DOHH2 (cell line): ENCODE data around the gene TMC8.

Experiments used
- H3F3A ChIP-seq: fragments of 200-600 bp; sonication (generic), shearing (Covaris generic); 2 replicates; pipeline ENCODE4 v1.6.0; 2016; ENCODE audit warnings: antibody characterized with exemption, mild to moderate bottlenecking; ENCODE audit not compliant: control insufficient read depth, insufficient read depth
- H3K27ac ChIP-seq: fragments of 200-600 bp; sonication (generic); 2 replicates; pipeline ENCODE4 v1.5.1; 2014; ENCODE audit warnings: low read depth, mild to moderate bottlenecking, low read length, moderate library complexity
- H3K27me3 ChIP-seq: fragments of 200-600 bp; sonication (generic); 2 replicates; pipeline ENCODE4 v1.6.1; 2014; ENCODE audit warnings: mild to moderate bottlenecking, low read length, mixed read lengths; ENCODE audit not compliant: control insufficient read depth
- H3K36me3 ChIP-seq: fragments of 200-600 bp; sonication (generic); 2 replicates; pipeline ENCODE4 v1.6.1; 2014; ENCODE audit warnings: mild to moderate bottlenecking, low read length, moderate library complexity, mixed read lengths; ENCODE audit not compliant: control insufficient read depth
- H3K4me1 ChIP-seq: fragments of 200-600 bp; sonication (generic); 2 replicates; pipeline ENCODE4 v1.6.1; 2014; ENCODE audit warnings: mild to moderate bottlenecking, low read length, mixed read lengths; ENCODE audit not compliant: control insufficient read depth
- H3K4me2 ChIP-seq: fragments of 200-600 bp; sonication (generic); 2 replicates; pipeline ENCODE4 v1.6.0; 2014; ENCODE audit warnings: mild to moderate bottlenecking, low read length, moderate library complexity
- H3K4me3 ChIP-seq: fragments of 200-600 bp; sonication (generic); 2 replicates; pipeline ENCODE4 v1.5.1; 2014; ENCODE audit warnings: mild to moderate bottlenecking, low read length, mixed read lengths
- H3K79me2 ChIP-seq: fragments of 200-600 bp; sonication (generic); 2 replicates; pipeline ENCODE4 v1.6.1; 2014; ENCODE audit warnings: mild to moderate bottlenecking, low read length, mixed read lengths; ENCODE audit not compliant: control insufficient read depth
- H3K9me2 ChIP-seq: fragments of 200-600 bp; sonication (generic); replicated peaks from 2 replicates; pipeline ENCODE4 v1.6.1; 2014; ENCODE audit warnings: mild to moderate bottlenecking, low read length, mixed read lengths; ENCODE audit not compliant: control insufficient read depth
- H3K9me3 ChIP-seq: fragments of 200-600 bp; sonication (generic); 2 replicates; pipeline ENCODE4 v1.6.1; 2014; ENCODE audit warnings: antibody characterized with exemption, low read length, mixed read lengths; ENCODE audit not compliant: control insufficient read depth, insufficient read depth
- H4K20me1 ChIP-seq: fragments of 200-600 bp; sonication (generic); 2 replicates; pipeline ENCODE4 v1.6.0; 2014; ENCODE audit warnings: low read depth, mild to moderate bottlenecking, antibody characterized with exemption, low read length, moderate library complexity; ENCODE audit not compliant: control insufficient read depth, insufficient read depth
- EZH2phosphoT487 ChIP-seq: fragments of 200-600 bp; sonication (generic); IDR thresholded peaks from 2 replicates; pipeline ENCODE4 v1.6.1; 2017; ENCODE audit warnings: borderline replicate concordance, mild to moderate bottlenecking, antibody characterized with exemption, low read length, moderate library complexity, mixed read lengths
- TF ChIP-seq, protein P1 (sequence below): fragments of 200-600 bp; sonication (generic); IDR thresholded peaks from one replicate; pipeline ENCODE4 v1.5.1; 2014; ENCODE audit warnings: antibody characterized with exemption, mild to moderate bottlenecking, low read depth, low read length; ENCODE audit not compliant: poor library complexity, severe bottlenecking

The TMC8 gene

DNA sequence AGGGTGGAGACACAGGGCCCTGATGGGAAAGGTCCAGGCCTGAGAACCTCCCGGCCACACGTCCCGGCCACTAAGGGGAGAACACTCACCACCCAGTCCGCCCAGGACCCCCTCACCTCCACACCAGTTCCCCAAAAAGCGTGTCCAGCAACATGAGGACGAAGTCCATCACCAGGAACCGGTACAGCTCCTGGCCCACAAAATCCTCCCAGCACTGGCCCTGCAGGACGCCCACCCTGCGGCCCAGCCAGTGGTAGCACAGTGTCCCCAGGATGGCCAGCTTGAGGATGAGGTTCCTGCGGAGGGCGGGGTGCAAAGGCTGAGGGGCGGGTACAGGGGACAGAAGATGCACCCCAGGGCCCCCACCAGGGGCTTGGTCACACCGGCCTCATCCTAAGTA lies 10.0 kb upstream of the TMC8 start:
- no peak overlapping the region for H3K4me2 ChIP-seq
- peaks cover 45% of the 10 kb centered on the region for H3K79me2 ChIP-seq
- no peaks in the 10 kb centered on the region for H3K27me3 ChIP-seq
- no peaks in the 10 kb centered on the region for H3F3A ChIP-seq
- no peak overlapping the region for H3K4me3 ChIP-seq
- H3K36me3 ChIP-seq: peaks cover 75% of the 10 kb centered on the region
- no peak for TF ChIP-seq EZH2phosphoT487
- TF ChIP-seq, protein P1, sequence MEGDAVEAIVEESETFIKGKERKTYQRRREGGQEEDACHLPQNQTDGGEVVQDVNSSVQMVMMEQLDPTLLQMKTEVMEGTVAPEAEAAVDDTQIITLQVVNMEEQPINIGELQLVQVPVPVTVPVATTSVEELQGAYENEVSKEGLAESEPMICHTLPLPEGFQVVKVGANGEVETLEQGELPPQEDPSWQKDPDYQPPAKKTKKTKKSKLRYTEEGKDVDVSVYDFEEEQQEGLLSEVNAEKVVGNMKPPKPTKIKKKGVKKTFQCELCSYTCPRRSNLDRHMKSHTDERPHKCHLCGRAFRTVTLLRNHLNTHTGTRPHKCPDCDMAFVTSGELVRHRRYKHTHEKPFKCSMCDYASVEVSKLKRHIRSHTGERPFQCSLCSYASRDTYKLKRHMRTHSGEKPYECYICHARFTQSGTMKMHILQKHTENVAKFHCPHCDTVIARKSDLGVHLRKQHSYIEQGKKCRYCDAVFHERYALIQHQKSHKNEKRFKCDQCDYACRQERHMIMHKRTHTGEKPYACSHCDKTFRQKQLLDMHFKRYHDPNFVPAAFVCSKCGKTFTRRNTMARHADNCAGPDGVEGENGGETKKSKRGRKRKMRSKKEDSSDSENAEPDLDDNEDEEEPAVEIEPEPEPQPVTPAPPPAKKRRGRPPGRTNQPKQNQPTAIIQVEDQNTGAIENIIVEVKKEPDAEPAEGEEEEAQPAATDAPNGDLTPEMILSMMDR: no peak
- no peak overlapping the region for H3K27ac ChIP-seq
- peaks cover 48% of the 10 kb centered on the region for H3K4me1 ChIP-seq
- H3K9me2 ChIP-seq: no peaks in the 10 kb centered on the region
- no peaks in the 10 kb centered on the region for H4K20me1 ChIP-seq
- no peaks in the 10 kb centered on the region for H3K9me3 ChIP-seq

DNA sequence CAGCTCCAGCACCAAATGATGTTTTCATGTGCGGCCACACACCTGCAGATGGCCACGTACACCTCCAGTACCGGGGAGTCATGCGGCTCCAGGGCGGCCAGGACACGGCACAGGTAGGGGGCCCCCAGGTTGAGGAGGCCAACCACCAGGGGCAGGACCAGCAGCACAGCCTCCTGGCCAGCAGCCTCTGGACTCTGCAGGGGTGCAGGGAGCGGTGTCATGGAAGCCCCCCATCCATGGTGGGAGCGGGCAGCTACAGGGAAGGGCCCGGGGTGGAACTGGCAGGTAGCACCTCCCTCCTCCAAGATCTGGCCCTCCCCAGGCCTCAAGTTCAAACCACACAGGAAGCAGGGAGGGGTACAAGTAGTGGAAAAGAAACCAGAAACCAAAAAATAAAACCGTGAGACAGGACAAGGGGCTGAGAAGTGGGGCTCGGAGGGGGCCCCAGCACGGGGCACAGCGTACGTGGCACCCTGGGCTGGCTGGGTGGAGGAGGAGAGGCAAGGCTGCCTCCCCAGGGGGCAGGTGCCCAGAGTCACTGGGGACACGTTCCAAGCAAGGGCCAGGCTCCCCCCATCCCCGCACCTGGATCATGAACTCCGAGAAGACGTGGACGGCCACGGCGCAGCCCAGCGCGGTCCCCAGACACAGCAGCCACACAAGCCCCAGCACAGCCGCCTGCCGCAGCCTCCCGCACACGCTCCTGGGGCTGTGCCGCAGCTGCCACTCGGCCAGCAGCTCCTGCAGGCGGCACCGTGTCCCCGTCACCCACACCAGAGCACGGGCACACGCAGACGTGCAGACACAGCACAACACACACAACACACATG lies 9.4 kb upstream of the TMC8 start:
- H3K9me3 ChIP-seq: no peaks in the 10 kb centered on the region
- peaks cover 55% of the 10 kb centered on the region for H3K4me1 ChIP-seq
- no peaks in the 10 kb centered on the region for H4K20me1 ChIP-seq
- no peaks in the 10 kb centered on the region for H3F3A ChIP-seq
- H3K36me3 ChIP-seq: peaks cover 81% of the 10 kb centered on the region
- peak overlapping the region; percentile 99 for H3K4me2 ChIP-seq
- TF ChIP-seq, protein P1: no peak
- no peak for TF ChIP-seq EZH2phosphoT487
- no peaks in the 10 kb centered on the region for H3K27me3 ChIP-seq
- peaks cover 51% of the 10 kb centered on the region for H3K79me2 ChIP-seq
- no peaks in the 10 kb centered on the region for H3K9me2 ChIP-seq
- H3K27ac ChIP-seq: peak overlapping the region; percentile 43
- peak overlapping the region; percentile 60 for H3K4me3 ChIP-seq

DNA sequence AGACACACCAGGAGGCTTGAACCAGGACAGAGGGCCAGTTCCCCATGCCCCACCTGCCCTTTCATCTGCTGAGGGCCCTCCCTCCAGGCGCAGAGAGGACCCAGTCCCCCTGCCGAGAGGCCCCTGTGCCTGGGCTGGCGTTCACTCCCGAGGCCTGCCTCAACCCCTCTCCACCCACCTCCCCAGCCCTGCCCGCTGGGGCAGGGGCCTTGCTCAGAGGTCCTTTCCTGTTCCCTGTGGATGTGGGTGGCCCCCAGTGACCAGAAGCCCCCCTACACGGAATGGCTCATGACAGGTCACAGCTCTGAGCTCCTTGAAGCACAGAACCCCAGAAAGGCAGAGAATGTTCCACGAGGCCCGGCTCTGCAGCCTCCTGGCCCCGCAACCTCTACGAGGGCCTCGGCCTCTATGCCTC lies 8.8 kb upstream of the TMC8 start:
- Histone ChIP-seq H3K4me3 (peak overlapping the region; percentile 60), H4K20me1 (no peaks in the 10 kb centered on the region), H3K36me3 (peaks cover 84% of the 10 kb centered on the region), H3K27me3 (no peaks in the 10 kb centered on the region), H3K4me2 (peak overlapping the region; percentile 99), H3K27ac (peak overlapping the region; percentile 43), H3K4me1 (peaks cover 61% of the 10 kb centered on the region), H3K79me2 (peaks cover 58% of the 10 kb centered on the region), H3F3A (no peaks in the 10 kb centered on the region), H3K9me3 (no peaks in the 10 kb centered on the region), H3K9me2 (no peaks in the 10 kb centered on the region)
- no peak for TF ChIP-seq EZH2phosphoT487
- TF ChIP-seq, protein P1: no peak
